Right atrium auricular region (tissue), 2 donors: ENCODE data around the gene LMBR1. TPM values are rescaled to one million over a fixed set of nuclear protein-coding genes. Genes with fewer than 3 reads are reported as not detected.

Experiments used
- DNase-seq: peaks from one replicate; pipeline ENCODE4 v3.0.0-alpha.2; 2019; ENCODE audit warnings: low spot score
- H3K27ac ChIP-seq, 2 donors: fragments of 200-600 bp; sonication (generic); 1 replicate in 1 of 2; 2 replicates in 1 of 2; pipeline ENCODE4 v1.5.1; 2016 to 2019
- H3K27me3 ChIP-seq, 2 donors: fragments of 200-600 bp; sonication (generic); one replicate each; pipeline versions ENCODE4 v1.5.1 to v1.6.0; 2017 to 2019
- H3K36me3 ChIP-seq: fragments of 200-600 bp; sonication (generic); one replicate; pipeline ENCODE4 v1.5.1; 2016
- H3K4me1 ChIP-seq, 2 donors: fragments of 200-600 bp; sonication (generic); one replicate each; pipeline versions ENCODE4 v1.5.1 to v1.6.0; 2017 to 2019
- H3K4me3 ChIP-seq, 2 donors: fragments of 200-600 bp; sonication (generic); 1 replicate in 1 of 2; 2 replicates in 1 of 2; pipeline ENCODE4 v1.5.1; 2017 to 2019; ENCODE audit warnings: mild to moderate bottlenecking in 1 of 2, moderate library complexity in 1 of 2
- H3K9me3 ChIP-seq, 2 donors: fragments of 200-600 bp; sonication (generic); one replicate each; pipeline ENCODE4 v1.5.1; 2019
- CTCF ChIP-seq, 2 donors: fragments of 200-600 bp; sonication (generic); IDR thresholded peaks; one replicate each; pipeline ENCODE4 v1.5.1; 2019; ENCODE audit warnings: antibody characterized with exemption in 2 of 2
- total RNA-seq, 2 donors: library from RNA; depleted of rRNA; stranded (reverse); fragments of >200 nt; gene quantifications; one replicate each; pipeline ENCODE4 v1.1.0, GENCODE V29; 2016

LMBR1 gene
- total RNA-seq, 2 donors from 2014 or later: 32.4 to 33.7 TPM

DNA sequence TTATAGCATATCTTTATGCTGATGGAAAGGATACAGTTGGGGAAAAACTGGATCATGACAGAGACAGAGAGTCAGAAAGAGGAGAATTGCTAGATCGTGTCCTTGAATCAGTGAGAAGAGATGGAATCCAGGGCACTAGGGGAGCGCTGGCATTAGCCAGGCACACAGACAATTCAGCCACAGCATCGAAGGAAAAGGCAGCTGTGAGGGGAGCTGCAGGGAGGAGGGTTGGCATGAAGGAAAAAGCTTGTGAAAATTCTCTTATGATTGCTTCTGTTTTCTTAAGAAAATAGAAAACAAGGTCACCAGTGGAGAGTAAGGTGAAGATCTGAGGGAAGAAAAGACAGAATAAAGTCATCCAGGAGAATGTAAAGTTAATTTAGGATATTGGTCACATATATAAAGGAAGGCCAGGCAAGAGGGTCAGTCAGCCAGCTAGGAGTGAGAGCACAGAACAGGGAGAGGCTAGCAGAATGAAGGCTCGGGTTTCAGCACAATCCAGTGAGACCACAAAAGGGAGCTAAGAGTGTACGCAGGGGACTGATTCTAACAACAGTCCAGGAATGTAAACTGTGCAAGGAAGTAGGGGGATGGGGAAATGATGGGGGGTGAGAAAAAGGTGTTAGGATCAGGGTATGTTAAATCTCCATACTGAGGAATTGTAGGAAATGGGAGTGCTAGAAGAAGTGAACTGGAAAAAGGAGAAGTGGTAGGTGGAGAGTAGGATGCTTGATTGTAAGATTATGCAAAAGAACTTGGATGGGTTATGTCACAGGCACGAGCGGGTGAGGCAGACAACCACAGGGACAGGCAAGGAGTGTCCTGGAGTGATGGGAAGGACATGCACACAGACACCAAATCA lies 140.4 kb downstream of the LMBR1 start:
- H3K9me3 ChIP-seq: no peaks in the 10 kb centered on the region
- no peak overlapping the region for H3K4me3 ChIP-seq
- H3K27me3 ChIP-seq: no peaks in the 10 kb centered on the region
- TF ChIP-seq CTCF (IDR thresholded peaks at IDR 0.05): no peak
- no peaks in the 10 kb centered on the region for H3K4me1 ChIP-seq
- no peaks in the 10 kb centered on the region for H3K36me3 ChIP-seq
- no peak for DNase-seq
- no peak overlapping the region for H3K27ac ChIP-seq

DNA sequence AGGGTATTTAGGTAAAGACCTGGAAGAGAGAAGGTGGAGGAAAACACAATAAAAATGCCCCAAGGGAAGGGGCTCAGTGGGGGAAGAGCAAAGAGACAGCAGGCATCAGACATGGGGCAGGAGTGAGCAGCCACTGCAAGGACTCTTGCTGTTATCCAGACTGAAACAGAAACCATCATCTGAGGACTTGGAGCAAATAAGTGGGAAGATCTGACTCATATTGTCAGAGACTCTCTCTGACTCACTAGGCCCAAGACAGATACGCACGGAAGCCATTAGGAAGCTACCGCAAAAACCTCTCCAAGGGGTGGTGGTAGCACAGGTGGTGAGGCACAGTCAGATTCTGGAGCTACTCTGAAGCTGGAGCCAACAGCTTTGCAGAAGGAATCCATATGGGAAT lies 141.7 kb downstream of the LMBR1 start:
- Histone ChIP-seq H3K36me3 (no peaks in the 10 kb centered on the region), H3K4me1 (no peaks in the 10 kb centered on the region), H3K27ac (no peak overlapping the region), H3K4me3 (no peak overlapping the region), H3K27me3 (no peaks in the 10 kb centered on the region), H3K9me3 (no peaks in the 10 kb centered on the region)
- DNase-seq: no peak
- TF ChIP-seq CTCF (IDR thresholded peaks at IDR 0.05): no peak

DNA sequence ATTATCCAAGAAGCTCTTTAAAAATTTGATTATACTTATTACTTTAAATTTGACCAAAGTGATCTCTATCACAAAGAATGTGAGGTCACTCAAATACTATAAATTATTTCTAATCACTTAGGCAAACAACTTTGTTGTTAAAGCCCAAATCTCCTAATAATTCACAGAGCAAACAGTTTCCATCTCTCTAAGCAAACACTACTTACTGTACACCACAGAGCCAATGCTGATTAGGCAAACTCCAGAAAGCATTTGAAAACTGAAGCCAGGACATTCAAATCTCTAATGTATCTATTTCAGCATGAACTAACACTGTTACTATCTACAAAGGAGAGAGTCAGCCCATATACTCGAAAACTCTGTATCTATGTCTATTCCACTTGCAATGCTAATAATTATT lies 145.3 kb downstream of the LMBR1 start:
- H3K36me3 ChIP-seq: no peaks in the 10 kb centered on the region
- H3K27ac ChIP-seq: no peak overlapping the region
- no peak for TF ChIP-seq CTCF (IDR thresholded peaks at IDR 0.05)
- H3K27me3 ChIP-seq: no peaks in the 10 kb centered on the region
- DNase-seq: no peak
- H3K9me3 ChIP-seq: no peaks in the 10 kb centered on the region
- no peaks in the 10 kb centered on the region for H3K4me1 ChIP-seq
- H3K4me3 ChIP-seq: no peak overlapping the region

GRCh38 chr7:156746891-156747290 lies 146.1 kb downstream of the LMBR1 start:
- Histone ChIP-seq H3K4me1 (no peaks in the 10 kb centered on the region), H3K9me3 (no peaks in the 10 kb centered on the region), H3K27ac (no peak overlapping the region), H3K27me3 (no peaks in the 10 kb centered on the region), H3K4me3 (no peak overlapping the region), H3K36me3 (no peaks in the 10 kb centered on the region)
- no peak for TF ChIP-seq CTCF (IDR thresholded peaks at IDR 0.05)
- no peak for DNase-seq

- no peak for TF ChIP-seq CTCF (IDR thresholded peaks at IDR 0.05)
- Histone ChIP-seq H3K9me3 (no peaks in the 10 kb centered on the region), H3K4me1 (no peaks in the 10 kb centered on the region), H3K27me3 (no peaks in the 10 kb centered on the region), H3K4me3 (no peak overlapping the region), H3K36me3 (peaks cover 3% of the 10 kb centered on the region), H3K27ac (no peak overlapping the region)
- DNase-seq: no peak
Measured at GRCh38 chr7:156739596-156739995, 153.4 kb downstream of the LMBR1 start.

DNA sequence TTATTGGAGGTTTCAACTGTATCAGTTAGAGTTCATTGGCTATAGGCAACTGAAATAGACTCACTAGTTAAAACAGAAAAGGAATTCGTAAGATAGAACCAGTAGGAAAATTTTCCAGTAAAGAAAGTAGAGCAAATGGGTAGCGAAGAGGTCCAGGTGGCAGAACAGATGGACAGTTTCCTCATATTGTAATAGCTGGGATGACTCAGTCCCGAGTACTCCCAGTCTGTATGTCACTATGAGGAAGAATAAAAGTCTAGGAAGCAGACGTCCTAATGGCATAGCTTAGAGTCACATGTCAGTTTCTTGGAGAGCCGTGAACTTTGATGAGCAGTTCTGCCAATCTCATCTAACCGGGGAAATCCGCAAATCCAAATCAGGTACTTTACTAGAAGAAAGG lies 157.1 kb downstream of the LMBR1 start:
- Histone ChIP-seq H3K27me3 (no peaks in the 10 kb centered on the region), H3K36me3 (peaks cover 17% of the 10 kb centered on the region), H3K4me3 (no peak overlapping the region), H3K4me1 (no peaks in the 10 kb centered on the region), H3K9me3 (peaks cover 0 to 14% of the 10 kb centered on the region in 2 donors), H3K27ac (no peak overlapping the region)
- no peak for TF ChIP-seq CTCF (IDR thresholded peaks at IDR 0.05)
- no peak for DNase-seq
